PFSK-1 (cell line): ENCODE data around the gene NUDT3.

Experiments used
- FOXP2 ChIP-seq: optimal IDR thresholded peaks from 2 replicates; pipeline ENCODE3; 2011; ENCODE audit warnings: borderline replicate concordance, control low read depth, inconsistent platforms; ENCODE audit not compliant: insufficient read depth; ENCODE audit errors: extremely low read length, extremely low read depth
- POLR2AphosphoS5 ChIP-seq: IDR thresholded peaks from 2 replicates; pipeline ENCODE4 v1.6.1; 2012; ENCODE audit warnings: low read depth, mild to moderate bottlenecking, control low read depth, low read length, moderate library complexity
- REST ChIP-seq, 2 experiments: IDR thresholded peaks; 2 replicates each; pipeline versions ENCODE4 v1.6.1 to v1.8.0; 2011 to 2012; ENCODE audit warnings: low read depth in 2 of 2, low read length in 2 of 2, control low read depth in 1 of 2, inconsistent platforms in 1 of 2, mild to moderate bottlenecking in 1 of 2, moderate library complexity in 1 of 2; ENCODE audit not compliant: insufficient read depth in 1 of 2
- SIN3A ChIP-seq: IDR thresholded peaks from 2 replicates; pipeline ENCODE4 v1.6.1; 2012; ENCODE audit warnings: mild to moderate bottlenecking, low read length, moderate library complexity, borderline replicate concordance; ENCODE audit not compliant: insufficient read depth
- TAF1 ChIP-seq: IDR thresholded peaks from 2 replicates; pipeline ENCODE4 v1.6.1; 2012; ENCODE audit warnings: low read length, control low read depth, borderline replicate concordance; ENCODE audit not compliant: insufficient read depth

The NUDT3 gene

GRCh38 chr6:34339432-34339831 is 53.0 kb downstream of the NUDT3 start:
- TF ChIP-seq SIN3A (no peak), FOXP2 (no peak), POLR2AphosphoS5 (no peak), REST (IDR thresholded peaks at IDR 0.05; ENCODE audit: insufficient read depth in 1 of 2, low read depth in 2 of 2, low read length in 2 of 2) (no peak), TAF1 (no peak)

- no peak for TF ChIP-seq TAF1
- no peak for TF ChIP-seq FOXP2
- no peak for TF ChIP-seq REST (IDR thresholded peaks at IDR 0.05; ENCODE audit: insufficient read depth in 1 of 2, low read depth in 2 of 2, low read length in 2 of 2)
- TF ChIP-seq POLR2AphosphoS5: no peak
- TF ChIP-seq SIN3A: no peak
Observed at GRCh38 chr6:34338811-34339210, 53.7 kb downstream of the NUDT3 start.

- TF ChIP-seq FOXP2 (no peak), REST (IDR thresholded peaks at IDR 0.05; ENCODE audit: insufficient read depth in 1 of 2, low read depth in 2 of 2, low read length in 2 of 2) (no peak), SIN3A (no peak), TAF1 (no peak), POLR2AphosphoS5 (no peak)
Observed at GRCh38 chr6:34338377-34338776, 54.1 kb downstream of the NUDT3 start.

GRCh38 chr6:34334796-34335416 is 57.6 kb downstream of the NUDT3 start:
- TF ChIP-seq TAF1: no peak
- TF ChIP-seq REST (IDR thresholded peaks at IDR 0.05; ENCODE audit: insufficient read depth in 1 of 2, low read depth in 2 of 2, low read length in 2 of 2): no peak

GRCh38 chr6:34333858-34334257 is 58.6 kb downstream of the NUDT3 start:
- TF ChIP-seq TAF1: no peak
